ENCODE data around the gene OLFML2A.

Gene OLFML2A

DNA sequence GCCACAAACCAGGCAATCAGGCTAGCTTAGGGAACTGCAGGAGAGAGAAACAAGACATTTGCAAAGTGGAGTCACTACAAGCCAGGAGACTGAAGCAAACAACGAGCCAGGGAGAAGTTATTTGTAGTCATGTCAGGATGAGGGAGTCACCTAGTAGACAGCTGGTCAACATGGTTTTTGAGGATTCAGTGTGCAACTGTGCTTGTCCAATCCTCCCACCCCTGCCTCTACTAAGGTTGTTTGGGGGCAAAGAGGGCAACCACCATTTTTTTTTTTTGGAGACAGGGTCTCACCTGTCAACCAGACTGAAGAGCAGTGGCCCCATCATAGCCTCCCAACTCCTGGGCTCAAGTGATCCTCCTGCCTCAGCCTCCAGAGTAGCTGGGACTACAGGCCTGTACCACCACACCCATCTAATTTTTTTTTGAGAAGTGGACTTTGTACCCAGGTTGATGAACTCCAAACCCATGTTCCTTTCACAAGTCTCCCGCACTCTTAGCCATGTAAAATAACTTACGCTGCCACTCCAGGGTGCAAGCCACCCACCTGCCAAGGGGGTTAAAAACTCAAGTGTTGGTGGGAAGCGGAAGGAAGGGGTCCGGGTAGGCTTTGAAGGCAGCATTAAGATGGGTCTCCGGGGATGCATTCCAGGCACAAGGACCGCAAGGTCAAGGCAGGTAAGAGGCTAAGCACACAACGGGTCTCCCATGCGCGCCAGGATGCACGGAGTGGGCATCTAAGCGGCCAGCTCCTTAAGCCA lies 83.8 kb downstream of the OLFML2A start:
- Histone ChIP-seq H3K27me3 (ENCODE audit: control insufficient read depth, insufficient read depth, low read length) (no peaks in the 10 kb centered on the region), H3K4me1 (ENCODE audit: control insufficient read depth, insufficient read depth, low read length) (no peaks in the 10 kb centered on the region; the same call in 1 of the 2 replicates), H3K36me3 (ENCODE audit: control insufficient read depth, insufficient read depth, low read length) (peaks cover 38% of the 10 kb centered on the region), H3K9me3 (ENCODE audit: control insufficient read depth, insufficient read depth, low read length) (no peaks in the 10 kb centered on the region), H3K27ac (ENCODE audit: low read length) (no peak overlapping the region), H3K4me3 (ENCODE audit: low read length) (peak overlapping the region; percentile 74)
- DNase-seq (ENCODE audit: low read depth, low spot score), result no peak
- no CpG with 5 or more reads among the region's 12 CpGs for WGBS (ENCODE audit: insufficient coverage, insufficient read length)

DNA sequence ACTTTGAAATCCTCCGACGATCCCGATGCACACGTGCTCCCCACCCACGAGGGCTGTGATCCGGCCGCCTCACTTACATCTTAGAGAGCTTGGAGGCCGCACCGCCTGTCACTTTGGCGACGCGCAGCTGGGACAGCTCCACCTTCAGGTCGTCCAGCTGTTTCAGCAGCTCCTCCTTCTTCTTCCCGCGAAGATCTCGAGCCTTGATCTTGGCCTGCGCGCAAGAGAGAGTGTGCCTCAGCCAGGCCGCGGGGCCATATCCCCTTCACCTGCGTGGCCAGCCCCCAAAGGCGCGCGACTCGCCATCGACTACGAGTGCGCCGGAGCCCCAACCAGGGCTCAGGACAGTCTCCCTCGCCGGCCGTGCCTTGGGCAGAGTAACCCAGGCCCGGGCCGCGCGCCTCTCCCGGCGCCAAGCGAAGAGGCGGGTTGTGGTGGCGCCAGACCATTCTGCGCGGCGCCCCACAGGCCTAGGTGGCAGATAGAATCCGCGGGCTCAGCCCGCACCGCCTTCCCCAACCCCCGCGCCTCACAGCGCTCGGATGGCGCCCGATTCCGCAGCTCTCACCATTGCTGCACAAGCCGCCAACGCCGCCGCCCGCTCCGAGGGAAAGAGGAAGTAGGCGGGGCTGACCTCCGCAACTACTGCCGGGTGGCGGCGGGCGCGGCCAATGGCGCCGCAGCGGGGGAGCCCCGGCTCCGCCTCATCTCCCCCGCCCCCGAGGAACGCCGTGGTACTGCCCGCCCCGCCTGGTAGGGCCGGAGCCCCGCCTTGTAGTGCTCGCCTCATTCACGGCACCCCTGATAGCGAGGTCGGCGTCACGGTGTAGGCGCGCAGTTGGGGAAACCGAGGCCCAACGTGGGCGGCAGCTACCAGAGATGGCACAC lies 84.7 kb downstream of the OLFML2A start, which contains the start of the genes ARPC5L and RPL35:
ARPC5L (plus strand) TSS at position 789 of the 888 bp plus-strand sequence. CDS start 7,161 bp downstream, outside the sequence.
RPL35 (minus strand) TSS at position 616 of the 888 bp plus-strand sequence; CDS start at position 571, 45 bp downstream.
- Histone ChIP-seq H3K4me1 (ENCODE audit: control insufficient read depth, insufficient read depth, low read length) (no peaks in the 10 kb centered on the region; the same call in 1 of the 2 replicates), H3K36me3 (ENCODE audit: control insufficient read depth, insufficient read depth, low read length) (peaks cover 38% of the 10 kb centered on the region), H3K27ac (ENCODE audit: low read length) (no peak within 1 kb of the TSS), H3K27me3 (ENCODE audit: control insufficient read depth, insufficient read depth, low read length) (no peaks in the 10 kb centered on the region), H3K4me3 (ENCODE audit: low read length) (peak within 1 kb of the TSS; percentile 74), H3K9me3 (ENCODE audit: control insufficient read depth, insufficient read depth, low read length) (no peaks in the 10 kb centered on the region)
- peak; percentile 72 for DNase-seq (ENCODE audit: low read depth, low spot score)
- no CpG with 5 or more reads among the region's 92 CpGs for WGBS (ENCODE audit: insufficient coverage, insufficient read length)

DNA sequence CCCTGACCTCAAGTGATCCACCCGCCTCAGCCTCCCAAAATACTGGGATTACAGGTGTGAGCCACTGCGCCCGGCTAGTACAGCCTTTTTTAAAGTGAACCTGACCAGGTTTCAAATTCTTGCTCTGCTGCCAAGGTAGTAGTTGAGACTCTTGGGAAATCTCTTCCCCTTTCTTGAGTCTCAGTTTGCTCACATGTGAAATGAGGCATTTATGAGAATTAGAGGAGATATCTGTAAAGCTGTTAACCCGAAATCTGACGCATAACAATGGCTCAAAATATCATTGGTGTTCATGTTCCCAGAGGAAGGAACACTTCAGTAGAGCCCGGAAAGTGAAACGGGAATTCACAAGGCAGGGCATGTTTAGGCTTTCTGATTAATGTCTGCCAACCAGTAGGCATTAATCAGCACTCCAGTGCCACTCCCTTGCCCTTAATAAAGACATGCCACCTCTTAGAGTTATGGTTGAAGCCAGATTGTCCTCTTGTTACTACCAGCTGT lies 86.5 kb downstream of the OLFML2A start:
- Histone ChIP-seq H3K27ac (ENCODE audit: low read length) (no peak overlapping the region), H3K27me3 (ENCODE audit: control insufficient read depth, insufficient read depth, low read length) (no peaks in the 10 kb centered on the region), H3K4me1 (ENCODE audit: control insufficient read depth, insufficient read depth, low read length) (no peaks in the 10 kb centered on the region; the same call in 1 of the 2 replicates), H3K9me3 (ENCODE audit: control insufficient read depth, insufficient read depth, low read length) (no peaks in the 10 kb centered on the region), H3K36me3 (ENCODE audit: control insufficient read depth, insufficient read depth, low read length) (peaks cover 24% of the 10 kb centered on the region), H3K4me3 (ENCODE audit: low read length) (no peak overlapping the region)
- WGBS (ENCODE audit: insufficient coverage, insufficient read length), result no CpG with 5 or more reads among the region's 7 CpGs
- no peak for DNase-seq (ENCODE audit: low read depth, low spot score)

Measured in iPS DF 6.9 (cell line).